Kidney epithelial cell (primary cell): ENCODE data around the gene PRKAA1. TPM values are rescaled to one million over a fixed set of nuclear protein-coding genes. Genes with fewer than 3 reads are reported as not detected.

Experiments
- DNase-seq: peaks from one replicate; pipeline ENCODE4 v3.0.0-alpha.2; 2010; ENCODE audit warnings: low read depth
- H3K27me3 ChIP-seq: 2 replicates; pipeline ENCODE4 v1.6.0; 2011; ENCODE audit warnings: low read length; ENCODE audit not compliant: control insufficient read depth, insufficient read depth
- H3K36me3 ChIP-seq: 2 replicates; pipeline ENCODE4 v1.5.1; 2011; ENCODE audit warnings: low read length; ENCODE audit not compliant: control insufficient read depth, insufficient read depth
- H3K4me3 ChIP-seq: 2 replicates; pipeline ENCODE4 v1.5.1; 2011; ENCODE audit warnings: low read depth, mild to moderate bottlenecking, control low read depth, low read length
- CTCF ChIP-seq: IDR thresholded peaks from 2 replicates; pipeline ENCODE4 v1.5.1; 2011; ENCODE audit warnings: mild to moderate bottlenecking, moderate library complexity, low read length, control low read depth, inconsistent platforms; ENCODE audit not compliant: insufficient read depth, poor library complexity, severe bottlenecking
- total RNA-seq: library from RNA; depleted of rRNA; stranded (reverse); fragments of >200 nt; gene quantifications from 2 replicates; pipeline ENCODE4 v1.2.3, GENCODE V29; 2015

Gene PRKAA1
- total RNA-seq, 1 donor from 2014 or later = 46.6 TPM

- Histone ChIP-seq H3K4me3 (no peak overlapping the region), H3K36me3 (no peaks in the 10 kb centered on the region), H3K27me3 (no peaks in the 10 kb centered on the region)
- no peak for TF ChIP-seq CTCF
- no peak for DNase-seq
Observed at GRCh38 chr5:40781843-40782409, 16.2 kb downstream of the PRKAA1 start.

- DNase-seq = no peak
- no peaks in the 10 kb centered on the region for H3K27me3 ChIP-seq
- TF ChIP-seq CTCF = no peak
- no peaks in the 10 kb centered on the region for H3K36me3 ChIP-seq
- H3K4me3 ChIP-seq = no peak overlapping the region
Observed at GRCh38 chr5:40780858-40781257, 17.3 kb downstream of the PRKAA1 start.

GRCh38 chr5:40780199-40780598 lies 18.0 kb downstream of the PRKAA1 start:
- Histone ChIP-seq H3K4me3 (no peak overlapping the region), H3K36me3 (no peaks in the 10 kb centered on the region), H3K27me3 (no peaks in the 10 kb centered on the region)
- TF ChIP-seq CTCF = no peak
- no peak for DNase-seq

- no peaks in the 10 kb centered on the region for H3K27me3 ChIP-seq
- TF ChIP-seq CTCF = no peak
- DNase-seq = no peak
- H3K4me3 ChIP-seq = no peak overlapping the region
- H3K36me3 ChIP-seq = no peaks in the 10 kb centered on the region
Observed at GRCh38 chr5:40779561-40779960, 18.6 kb downstream of the PRKAA1 start.

- TF ChIP-seq CTCF = no peak
Observed at GRCh38 chr5:40778133-40778532, 20.0 kb downstream of the PRKAA1 start.

GRCh38 chr5:40776658-40776977 lies 21.6 kb downstream of the PRKAA1 start:
- no peak for TF ChIP-seq CTCF
- Histone ChIP-seq H3K27me3 (no peaks in the 10 kb centered on the region), H3K4me3 (no peak overlapping the region), H3K36me3 (no peaks in the 10 kb centered on the region)
- no peak for DNase-seq

More at GRCh38 chr5:40778133-40778532, 20.0 kb downstream of the PRKAA1 start:
- H3K27me3 ChIP-seq = no peaks in the 10 kb centered on the region
- no peak overlapping the region for H3K4me3 ChIP-seq
- DNase-seq = no peak
- H3K36me3 ChIP-seq = no peaks in the 10 kb centered on the region
